RWPE1 (cell line): ENCODE measurements around the gene TCERG1L.
"Not testable (repeated sequence)": the region's sequence is repeated elsewhere in the genome, so short reads cannot be mapped to it uniquely, and the experiment has no call there.

ENCODE experiments used
- CTCF ChIA-PET: fragments of 350-600 bp; sonication (Branson Sonifier 250); formaldehyde crosslinking; extraction: SDS; loops from one replicate; lab custom pipeline; 2021; lab: Yijun Ruan, JAX
- POLR2A ChIA-PET: fragments of 400-600 bp; formaldehyde crosslinking; extraction: SDS; loops from one replicate; lab custom pipeline; 2020; ENCODE audit warnings: antibody characterized with exemption; ENCODE audit not compliant: low non-redundant PET; lab: Yijun Ruan, JAX
- DNase-seq: peaks from one replicate; pipeline ENCODE4 v3.0.0; 2012; ENCODE audit warnings: low spot score
- H3K27ac ChIP-seq: fragments of 450-650 bp; 2 replicates; pipeline ENCODE4 v1.5.1; 2017
- TF ChIP-seq, protein P1 (sequence below): fragments of 450-650 bp; conservative IDR thresholded peaks from 2 replicates; pipeline ENCODE4 v1.5.1; 2017; ENCODE audit warnings: low read depth, mild to moderate bottlenecking

The TCERG1L gene

DNA sequence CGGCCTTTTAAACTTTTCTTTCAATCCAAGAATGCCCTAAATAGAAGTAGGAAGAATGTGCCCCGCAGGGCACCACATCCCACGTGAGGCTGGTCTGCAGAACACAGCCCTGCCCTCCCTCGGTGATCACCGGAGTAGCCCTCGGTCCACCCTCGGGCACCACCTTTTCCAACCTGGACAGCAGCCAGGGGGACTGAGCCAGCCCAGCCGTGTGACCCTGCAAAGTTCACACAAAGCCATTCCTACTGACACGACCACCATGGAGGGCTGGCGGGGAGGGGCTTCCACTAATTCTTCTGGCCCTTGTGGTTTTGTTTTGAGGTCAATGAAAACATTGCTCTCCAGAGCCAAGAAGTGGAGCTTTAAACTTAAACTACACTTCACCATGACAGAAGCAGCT lies 132.2 kb downstream of the TCERG1L start:
- TF ChIP-seq, protein P1, sequence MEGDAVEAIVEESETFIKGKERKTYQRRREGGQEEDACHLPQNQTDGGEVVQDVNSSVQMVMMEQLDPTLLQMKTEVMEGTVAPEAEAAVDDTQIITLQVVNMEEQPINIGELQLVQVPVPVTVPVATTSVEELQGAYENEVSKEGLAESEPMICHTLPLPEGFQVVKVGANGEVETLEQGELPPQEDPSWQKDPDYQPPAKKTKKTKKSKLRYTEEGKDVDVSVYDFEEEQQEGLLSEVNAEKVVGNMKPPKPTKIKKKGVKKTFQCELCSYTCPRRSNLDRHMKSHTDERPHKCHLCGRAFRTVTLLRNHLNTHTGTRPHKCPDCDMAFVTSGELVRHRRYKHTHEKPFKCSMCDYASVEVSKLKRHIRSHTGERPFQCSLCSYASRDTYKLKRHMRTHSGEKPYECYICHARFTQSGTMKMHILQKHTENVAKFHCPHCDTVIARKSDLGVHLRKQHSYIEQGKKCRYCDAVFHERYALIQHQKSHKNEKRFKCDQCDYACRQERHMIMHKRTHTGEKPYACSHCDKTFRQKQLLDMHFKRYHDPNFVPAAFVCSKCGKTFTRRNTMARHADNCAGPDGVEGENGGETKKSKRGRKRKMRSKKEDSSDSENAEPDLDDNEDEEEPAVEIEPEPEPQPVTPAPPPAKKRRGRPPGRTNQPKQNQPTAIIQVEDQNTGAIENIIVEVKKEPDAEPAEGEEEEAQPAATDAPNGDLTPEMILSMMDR = no peak
- ChIA-PET POLR2A (no interaction called here), CTCF (interaction anchor here (0.7 kb wide), 1 partner anchor 91 kb away, joined by 4 read pairs; no protein-coding TSS in a partner anchor)
- DNase-seq = no peak
- no peak overlapping the region for H3K27ac ChIP-seq

DNA sequence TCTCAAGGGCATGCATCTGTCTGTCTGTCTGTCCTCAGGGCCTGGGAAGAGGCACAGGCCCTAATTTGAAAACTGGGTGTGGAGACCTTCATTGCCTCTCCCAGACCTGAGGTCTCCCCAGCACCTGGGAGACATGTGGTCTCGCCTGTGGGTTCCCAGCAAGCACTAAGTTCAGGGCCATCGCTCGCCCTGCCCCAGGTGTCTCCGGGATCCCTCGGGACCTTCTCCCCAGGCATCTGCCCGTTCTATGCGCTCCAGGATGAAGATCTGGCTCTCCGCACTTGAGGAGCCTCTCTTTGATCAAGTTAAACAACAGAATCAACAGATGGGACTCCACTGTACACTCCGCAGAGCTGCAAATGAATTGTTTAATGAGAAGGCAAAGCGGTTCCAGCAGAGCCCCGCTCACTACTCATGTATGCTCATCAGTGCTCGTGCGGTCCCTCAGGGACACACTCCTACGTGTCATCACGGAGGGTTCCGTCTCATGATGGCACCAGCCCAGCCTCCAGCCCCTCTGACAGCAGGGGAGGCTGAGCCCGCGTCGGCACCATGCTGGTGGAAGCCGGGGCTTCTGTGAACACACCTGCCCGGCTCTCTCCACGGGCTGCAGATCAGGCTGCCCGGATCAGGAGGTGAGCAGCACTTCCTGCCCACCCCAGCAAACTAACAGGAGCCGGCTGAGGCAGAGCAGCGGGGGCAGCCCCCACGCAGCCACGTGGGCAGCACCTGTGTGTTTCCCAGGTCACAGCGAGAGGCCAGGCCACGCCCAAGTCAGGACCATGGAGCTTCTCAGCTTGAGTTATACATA lies 132.8 kb downstream of the TCERG1L start:
- POLR2A ChIA-PET = no interaction called here
- no peak overlapping the region for H3K27ac ChIP-seq
- DNase-seq = no peak
- TF ChIP-seq, protein P1 = no peak
- CTCF ChIA-PET = no interaction called here

DNA sequence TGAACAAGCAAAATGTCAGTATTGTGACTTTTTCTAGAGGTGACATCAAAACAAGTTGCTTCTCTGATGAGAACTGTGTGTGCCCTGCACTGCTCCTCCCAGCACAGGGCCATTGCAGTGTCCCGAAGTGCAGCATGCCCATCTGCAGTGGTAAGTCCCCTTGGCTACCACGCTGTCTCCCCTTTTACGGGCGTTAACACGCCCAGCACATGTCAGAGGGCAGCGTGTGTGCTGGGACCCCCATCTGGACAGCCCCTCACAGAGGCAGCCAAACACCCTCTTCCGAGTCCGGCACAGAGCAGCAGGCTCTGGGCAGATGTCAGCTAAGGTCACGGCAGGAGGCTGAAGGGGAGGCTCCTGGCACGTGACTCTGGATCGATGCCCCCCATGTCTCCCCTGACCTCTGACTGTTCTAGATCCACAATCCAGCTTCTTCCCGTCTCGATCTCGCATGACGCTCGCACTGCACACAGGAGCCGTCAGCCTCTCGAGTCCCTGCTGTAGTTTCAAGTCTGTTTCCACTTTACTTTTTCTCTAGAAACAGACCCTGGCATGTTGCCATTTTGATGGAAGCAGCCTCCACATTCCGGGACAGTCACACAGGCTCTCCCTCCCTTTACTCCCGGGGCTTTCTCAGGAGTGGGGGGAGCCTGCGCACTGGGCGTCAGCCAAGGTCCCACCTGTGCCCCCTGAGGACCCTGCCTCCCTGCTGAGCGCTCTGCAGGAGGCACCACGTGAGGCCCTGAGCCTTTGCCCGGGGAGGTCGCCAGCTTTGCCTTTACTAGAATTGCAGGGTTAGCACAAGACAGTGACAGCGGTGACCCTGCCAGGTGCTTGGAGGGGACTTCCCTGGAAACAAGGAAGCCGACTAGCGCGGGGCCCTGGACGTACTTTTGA lies 133.8 kb downstream of the TCERG1L start:
- ChIA-PET CTCF (no interaction called here), POLR2A (no interaction called here)
- TF ChIP-seq, protein P1 = no peak
- no peak overlapping the region for H3K27ac ChIP-seq
- no peak for DNase-seq

DNA sequence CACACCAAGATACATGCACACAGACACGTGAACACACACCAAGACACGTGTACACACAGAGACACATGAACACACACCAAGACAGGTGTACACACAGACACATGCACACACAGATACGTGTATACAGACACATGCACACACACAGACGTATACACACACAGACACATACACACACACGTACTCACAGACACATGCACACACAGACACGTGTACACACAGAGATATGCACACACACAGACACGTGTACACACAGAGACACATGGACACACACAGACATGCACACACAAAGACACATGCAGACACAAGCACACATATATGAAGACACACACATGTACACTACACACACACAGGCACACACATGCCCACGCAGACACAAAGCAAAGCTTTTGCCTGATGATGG lies 134.6 kb downstream of the TCERG1L start:
- no peak overlapping the region for H3K27ac ChIP-seq
- ChIA-PET CTCF (no interaction called here), POLR2A (no interaction called here)
- DNase-seq = no peak
- TF ChIP-seq, protein P1 = no peak

DNA sequence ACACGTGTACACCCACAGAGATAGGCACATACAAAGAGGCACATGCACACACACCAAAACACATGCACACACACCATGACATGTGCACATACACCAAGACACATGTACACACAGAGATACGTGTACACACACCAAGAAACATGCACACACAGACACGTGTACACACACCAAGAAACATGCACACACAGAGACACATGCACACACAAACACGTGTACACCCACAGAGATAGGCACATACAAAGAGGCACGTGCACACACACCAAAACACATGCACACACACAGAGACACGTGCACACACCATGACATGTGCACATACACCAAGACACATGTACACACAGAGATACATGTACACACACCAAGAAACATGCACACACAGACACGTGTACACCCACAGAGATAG lies 135.2 kb downstream of the TCERG1L start:
- DNase-seq, CTCF ChIA-PET, POLR2A ChIA-PET, H3K27ac ChIP-seq: not testable (repeated sequence)

DNA sequence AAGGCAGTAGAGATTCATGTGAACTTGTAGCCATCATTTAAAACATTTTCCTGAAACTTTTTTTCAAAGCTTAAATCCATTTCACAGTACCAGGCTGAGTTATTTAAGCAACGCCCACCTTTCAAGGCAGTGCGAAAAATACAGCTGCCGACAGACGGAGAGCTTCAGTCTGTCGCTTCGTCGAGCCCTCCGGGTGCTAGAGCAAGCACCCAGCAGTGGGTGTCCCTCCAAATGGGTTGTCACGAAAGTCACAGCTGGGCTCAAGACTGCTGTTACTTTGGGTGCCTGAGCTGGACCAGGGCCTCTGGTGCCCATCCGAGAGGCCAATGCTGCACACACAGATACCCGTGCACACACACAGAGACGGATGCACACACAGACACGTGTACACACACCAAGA lies 135.6 kb downstream of the TCERG1L start:
- ChIA-PET CTCF (no interaction called here), POLR2A (no interaction called here)
- TF ChIP-seq, protein P1 = no peak
- DNase-seq = no peak
- H3K27ac ChIP-seq = no peak overlapping the region
